Measurements from ENCODE around the gene PLK2.
A peak's percentile ranks its signal among the peaks of the same experiment; 100 is the strongest.

The PLK2 gene

DNA sequence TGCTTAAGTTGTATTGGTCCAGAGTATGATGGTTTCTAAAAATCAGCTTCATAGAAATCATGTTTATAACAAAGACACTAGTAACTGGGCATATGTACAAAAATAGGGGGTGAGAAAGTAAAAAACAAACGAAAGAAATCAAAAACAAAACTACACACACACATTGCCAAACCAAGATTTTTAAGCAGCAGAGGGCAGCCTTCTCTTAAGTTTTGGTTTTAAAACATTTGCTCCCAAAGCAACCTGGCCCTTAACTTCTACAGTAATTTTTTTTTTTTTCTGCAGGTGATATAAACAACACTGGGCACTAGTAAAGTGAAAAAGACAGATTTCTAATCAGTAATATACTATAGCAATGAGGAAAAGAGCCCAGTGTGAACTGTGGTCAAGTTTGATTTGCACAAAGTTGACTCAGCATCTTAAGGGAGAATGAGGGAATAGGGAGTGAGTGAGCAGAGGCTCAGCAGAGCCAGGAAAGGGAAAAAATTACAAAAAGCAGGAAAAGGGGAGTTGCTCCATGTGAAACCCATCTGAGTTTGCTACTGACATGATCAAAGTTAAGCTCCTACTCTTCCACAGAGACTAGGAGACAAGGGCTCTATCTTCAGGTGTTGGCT, 18.0 kb upstream of the PLK2 start:
- no peak for DNase-seq (ENCODE audit: low read depth)

DNA sequence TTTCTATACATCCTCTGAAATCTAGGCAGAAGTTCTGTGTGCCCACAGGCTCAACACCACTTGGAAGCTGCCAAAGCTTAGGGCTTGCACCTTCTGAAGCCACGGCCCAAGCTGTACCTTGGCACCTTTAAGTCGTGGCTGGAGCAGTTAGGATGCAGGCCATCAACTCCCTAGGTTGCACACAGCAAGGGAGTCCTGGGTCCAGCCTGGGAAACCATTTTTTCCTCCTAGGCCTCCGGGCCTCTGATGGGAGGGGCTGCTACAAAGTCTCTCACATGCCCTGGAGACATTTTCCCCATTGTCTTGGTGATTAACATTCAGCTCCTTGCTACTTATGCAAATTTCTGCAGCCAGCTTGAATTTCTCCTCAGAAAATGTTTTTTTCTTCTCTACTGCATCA, 15.5 kb upstream of the PLK2 start:
- DNase-seq (ENCODE audit: low read depth), result no peak

DNA sequence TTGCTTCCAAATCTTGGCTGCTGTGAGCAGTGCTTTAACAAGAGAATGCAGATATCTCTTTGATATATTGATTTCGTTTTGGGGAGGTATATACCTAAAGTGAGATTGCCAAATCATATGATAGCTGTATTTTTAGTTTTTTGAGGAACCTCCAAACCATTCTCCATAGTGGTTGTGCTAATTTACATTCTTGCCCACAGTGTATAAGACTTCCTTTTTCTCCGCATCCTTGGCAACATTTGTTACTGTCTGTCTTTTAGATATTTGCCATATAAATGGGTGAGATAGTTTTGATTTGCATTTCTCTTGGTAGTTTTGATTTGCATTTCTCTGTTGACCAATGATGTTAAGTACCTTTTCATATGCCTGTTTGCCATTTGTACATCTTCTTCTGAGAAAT, 10.0 kb upstream of the PLK2 start:
- DNase-seq (ENCODE audit: low read depth), result no peak

DNA sequence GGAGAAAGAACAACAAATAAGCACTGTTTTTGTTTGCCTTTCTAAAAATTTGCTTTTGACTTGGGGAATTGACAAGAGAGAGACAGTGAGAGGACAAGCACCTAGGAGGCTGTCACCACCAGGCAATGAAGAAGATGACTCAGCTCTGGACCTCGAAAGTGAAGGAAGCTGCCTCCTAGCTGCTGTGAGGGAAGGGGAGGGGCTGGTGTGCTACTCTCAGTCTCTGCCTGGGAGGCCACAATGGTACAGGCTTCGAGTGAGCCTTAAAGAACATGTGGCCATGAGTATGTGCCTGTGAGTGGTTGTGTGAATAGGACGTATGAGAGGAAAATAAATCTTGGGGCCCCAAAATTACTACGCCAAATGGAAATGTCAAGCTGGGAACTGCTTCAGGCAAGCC, 7.1 kb upstream of the PLK2 start:
- no peak for DNase-seq (ENCODE audit: low read depth)

DNA sequence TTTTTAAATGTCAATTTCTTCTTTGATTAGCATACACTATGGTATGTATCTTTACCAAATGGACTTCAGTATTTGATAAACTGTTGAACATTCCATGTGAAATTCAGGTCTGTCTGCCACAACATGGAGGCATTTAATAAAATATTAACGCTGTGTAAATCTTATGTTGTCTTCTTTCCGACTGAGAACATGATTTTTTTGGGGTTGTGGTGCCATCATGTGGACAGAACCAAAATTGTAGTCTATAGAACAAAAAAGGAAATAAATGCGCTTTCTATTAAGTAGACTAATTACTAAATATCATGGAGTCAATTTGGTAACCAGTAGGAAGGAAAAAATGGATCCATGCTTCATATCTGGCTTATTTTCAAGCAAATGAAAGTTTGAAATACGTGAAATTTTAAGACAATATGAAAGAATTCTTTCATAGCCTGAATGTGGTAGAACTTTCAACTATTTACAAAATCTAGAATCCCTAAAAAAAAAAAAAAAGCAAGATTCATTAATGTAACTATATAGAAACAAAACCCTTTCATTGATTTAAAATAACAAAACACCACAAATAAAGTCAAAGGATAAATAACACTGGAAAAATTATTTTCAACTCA, 2.8 kb upstream of the PLK2 start:
- DNase-seq (ENCODE audit: low read depth), result no peak

DNA sequence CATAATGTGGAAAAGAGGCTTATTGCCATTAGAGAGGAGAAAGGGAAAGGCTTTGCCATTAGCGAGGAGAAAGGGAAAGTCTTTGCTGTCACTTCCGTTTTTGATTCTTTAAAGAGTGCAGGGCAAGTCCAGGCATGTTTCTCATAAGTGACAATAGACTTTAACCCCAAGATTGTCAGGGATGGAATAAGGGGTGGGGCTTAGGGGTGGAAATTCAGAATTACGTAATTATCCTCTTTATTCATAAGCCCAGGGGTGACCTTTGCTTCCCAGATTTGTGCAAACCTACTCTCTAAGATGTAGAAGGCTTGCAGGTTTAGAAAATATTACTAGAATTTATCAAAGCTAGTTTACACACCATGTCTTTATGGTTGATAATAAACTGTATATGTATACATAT, 2.3 kb upstream of the PLK2 start:
- DNase-seq (ENCODE audit: low read depth), result no peak

DNA sequence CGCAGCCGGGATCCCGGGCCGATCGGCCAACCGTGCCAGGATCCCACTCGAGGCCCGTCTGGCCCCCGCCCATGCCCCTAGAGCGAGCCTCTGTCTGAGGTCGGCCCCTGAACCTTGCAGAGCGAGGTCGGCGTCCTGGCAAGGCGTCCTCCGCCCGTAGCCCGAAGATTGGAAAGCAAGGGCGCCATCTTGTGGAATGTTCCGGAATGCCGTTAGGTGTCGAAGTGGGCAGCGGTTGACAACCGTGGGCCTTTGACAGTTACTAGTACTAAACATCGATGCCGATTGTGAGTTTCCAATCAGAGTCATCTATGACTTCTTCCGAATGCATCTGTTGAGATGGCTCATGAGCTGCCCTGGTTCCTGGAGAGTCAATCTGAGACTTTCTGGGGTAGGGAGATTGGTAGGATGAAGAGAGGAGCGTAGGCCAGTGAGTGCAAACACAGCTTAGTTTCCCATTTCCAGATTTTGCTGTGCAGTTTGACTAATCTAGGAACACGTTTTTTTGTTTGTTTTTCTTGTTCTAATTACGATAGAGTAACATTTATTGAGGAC, 923 bp upstream of the PLK2 start:
- peak; percentile 83 for DNase-seq (ENCODE audit: low read depth)

DNA sequence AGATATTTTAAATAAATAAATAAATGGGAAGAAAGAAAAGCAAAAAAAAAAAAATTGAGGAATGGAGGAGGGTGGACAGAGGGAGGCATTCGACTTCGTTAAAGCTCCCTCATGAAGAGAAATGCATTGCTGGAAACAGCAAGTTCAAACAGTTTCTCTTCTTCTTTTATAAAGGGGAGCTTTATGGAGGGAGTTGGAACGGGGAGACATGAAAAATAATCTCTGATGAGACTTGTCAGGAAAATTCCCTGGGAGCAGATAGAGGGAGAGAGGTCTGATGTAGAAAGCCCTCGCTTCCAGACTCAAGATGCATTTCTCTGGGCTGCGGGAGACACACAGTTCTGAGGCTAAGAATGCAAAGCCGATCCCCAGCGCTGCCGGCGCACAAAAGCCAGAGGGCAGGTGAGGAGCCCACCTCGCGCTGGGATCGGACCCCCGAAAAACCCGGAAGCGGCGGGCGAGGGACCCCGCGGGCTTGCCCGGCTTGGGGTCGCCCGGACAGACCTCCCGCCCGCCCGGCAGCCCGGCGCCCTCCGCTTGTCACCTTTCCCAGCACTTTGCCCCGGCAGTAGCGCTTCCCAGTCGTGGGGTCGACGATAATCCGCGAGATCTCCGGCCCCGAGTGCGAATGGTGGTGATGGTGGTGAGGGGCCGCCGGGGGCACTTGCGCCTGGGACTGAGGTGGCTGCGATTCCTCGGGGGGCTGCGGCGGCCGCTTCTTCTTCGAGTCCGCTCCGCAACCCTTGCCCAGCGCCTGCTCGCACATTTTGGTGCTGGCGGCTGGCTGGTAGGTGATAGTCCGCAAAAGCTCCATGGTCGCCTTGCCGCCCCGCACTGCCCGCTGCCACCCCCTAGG, 512 bp downstream of the PLK2 start:
- peak; percentile 11 for DNase-seq (ENCODE audit: low read depth)

DNA sequence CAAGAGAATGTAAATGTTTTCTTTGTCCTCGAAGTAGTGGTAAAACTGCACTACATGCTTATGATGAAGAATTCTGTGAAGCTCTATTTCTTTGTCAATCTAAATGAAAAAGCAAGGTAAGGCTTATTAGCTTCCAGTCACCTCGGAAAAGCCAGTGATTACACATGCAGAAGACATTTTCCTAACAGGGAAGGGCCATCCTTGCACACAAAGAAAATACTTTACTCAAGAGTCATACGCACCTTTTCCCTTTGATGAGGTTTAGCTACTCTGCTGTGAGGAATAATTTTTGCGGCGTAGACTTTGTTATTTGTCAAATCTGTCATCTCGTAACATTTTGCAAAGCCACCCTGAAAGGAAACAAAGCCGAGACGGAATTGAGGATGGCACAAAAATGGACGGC, 1.1 kb downstream of the PLK2 start:
- no peak for DNase-seq (ENCODE audit: low read depth)

DNA sequence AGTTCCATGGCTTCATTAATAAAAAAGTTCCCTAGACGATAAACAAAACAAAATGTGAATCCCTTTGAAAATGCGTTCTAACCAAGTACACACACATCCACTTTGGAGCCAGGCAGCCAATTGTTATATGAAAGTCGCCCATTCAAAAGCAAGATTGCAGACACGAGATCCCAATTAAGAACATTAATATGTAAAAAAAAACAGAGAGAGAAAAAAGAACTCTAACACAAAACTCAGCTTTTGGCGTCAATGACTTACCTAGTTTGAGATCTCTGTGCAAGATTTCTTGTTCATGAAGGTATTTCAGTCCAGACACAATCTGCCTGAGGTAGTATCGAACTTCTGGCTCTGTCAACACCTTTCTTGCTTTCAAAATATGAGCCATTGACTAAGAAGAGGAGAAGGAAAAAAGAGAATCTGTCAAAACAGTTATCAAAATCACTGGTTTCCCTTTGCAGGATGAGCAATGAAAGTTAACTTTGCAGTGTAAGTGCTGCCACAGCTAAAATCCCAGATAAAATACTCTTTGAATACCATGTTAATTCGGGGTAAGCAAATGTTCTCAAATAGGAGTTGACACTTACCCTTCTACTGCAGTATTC, 1.6 kb downstream of the PLK2 start:
- no peak for DNase-seq (ENCODE audit: low read depth)

DNA sequence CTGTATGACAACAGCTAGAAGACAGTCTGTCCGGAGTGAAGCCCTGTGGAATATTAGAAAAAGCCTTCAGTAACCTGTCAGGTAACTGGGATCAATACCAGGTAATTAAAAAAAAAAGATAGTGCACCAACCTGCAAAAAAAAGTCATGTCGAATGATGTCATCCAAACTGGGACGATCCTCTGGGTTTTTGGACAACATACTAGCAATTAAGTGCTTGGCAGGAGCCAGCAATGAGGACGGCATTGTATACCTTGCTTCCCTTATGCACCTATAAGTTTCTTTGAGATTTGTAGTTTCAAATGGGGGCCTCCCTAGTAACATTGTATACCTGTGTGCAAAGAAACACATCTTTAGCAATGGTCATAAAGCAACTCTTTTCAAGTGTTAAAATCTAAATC, 2.8 kb downstream of the PLK2 start:
- DNase-seq (ENCODE audit: low read depth), result no peak

DNA sequence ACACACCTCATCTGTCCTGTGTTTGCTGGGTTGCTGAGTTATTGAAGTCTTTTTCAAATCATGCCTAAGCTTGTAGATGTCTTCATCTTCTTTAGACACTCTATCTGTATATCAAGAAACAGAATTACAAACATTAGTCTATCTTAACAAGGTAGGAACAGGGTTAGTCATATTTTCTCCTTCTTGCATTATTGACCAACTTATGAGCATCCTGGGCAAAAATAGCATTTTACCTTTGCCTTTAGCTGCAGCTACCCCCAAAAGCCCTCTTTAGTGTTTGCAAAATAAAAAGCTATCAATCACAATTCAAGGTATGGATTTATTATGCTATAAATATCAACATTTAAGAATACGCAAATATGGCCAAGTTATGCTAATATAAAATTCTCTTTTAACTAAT, 3.4 kb downstream of the PLK2 start:
- DNase-seq (ENCODE audit: low read depth), result no peak

DNA sequence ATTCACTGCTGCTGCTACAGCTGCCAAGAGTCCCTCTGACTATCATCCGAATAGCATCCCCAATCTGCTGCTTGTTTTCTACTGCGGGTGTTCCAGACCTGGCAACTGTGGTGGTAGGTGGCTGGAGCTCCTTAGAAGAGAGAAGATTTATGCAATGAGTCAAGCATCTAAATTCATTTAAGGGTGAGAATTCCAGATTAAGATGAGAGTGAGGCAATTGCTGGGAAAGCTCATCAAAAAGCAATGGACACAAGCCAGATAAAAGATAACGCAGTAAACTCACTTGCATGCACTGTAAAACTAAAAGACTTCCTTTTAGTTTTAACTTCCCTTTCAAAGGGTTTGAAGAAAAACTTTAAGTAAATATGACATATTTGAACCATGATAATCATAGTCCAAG, 3.9 kb downstream of the PLK2 start:
- no peak for DNase-seq (ENCODE audit: low read depth)

DNA sequence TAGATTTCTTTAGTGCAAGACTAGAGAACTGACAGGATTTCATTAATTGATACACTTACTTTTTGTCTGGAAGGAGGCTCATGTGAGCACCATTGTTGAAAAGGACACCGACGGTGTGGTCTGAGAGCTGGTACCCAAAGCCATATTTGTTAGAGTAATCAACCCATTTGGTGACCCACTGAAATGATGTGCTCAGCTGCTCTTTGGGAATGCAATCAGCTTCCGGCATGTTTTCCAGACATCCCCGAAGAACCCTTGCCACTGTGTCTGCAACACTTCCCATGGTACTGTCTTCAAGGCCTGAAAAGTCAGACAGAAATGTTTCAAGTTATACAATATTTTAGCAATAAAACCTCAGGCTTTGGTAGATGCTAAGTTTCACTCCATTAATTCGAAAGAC, 4.4 kb downstream of the PLK2 start:
- DNase-seq (ENCODE audit: low read depth), result no peak

DNA sequence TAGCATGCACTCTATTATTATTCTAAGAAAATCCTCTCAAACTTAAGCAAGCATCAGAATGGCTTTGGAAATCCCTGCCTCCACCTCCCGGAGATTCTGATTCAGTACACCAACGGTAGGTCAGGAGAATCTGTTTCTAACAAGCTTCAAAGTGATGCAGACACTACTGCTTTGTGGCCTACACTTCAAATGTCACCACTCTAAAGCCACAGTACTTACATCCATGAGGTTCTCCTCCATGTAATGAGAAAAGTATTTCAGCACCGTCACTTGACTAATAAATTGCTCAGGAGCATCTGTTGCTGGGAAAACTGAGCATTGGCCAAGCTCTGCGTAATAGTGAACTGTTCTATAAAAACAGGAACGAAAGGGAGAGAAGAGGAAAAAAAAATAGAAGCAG, 4.8 kb downstream of the PLK2 start:
- no peak for DNase-seq (ENCODE audit: low read depth)

DNA sequence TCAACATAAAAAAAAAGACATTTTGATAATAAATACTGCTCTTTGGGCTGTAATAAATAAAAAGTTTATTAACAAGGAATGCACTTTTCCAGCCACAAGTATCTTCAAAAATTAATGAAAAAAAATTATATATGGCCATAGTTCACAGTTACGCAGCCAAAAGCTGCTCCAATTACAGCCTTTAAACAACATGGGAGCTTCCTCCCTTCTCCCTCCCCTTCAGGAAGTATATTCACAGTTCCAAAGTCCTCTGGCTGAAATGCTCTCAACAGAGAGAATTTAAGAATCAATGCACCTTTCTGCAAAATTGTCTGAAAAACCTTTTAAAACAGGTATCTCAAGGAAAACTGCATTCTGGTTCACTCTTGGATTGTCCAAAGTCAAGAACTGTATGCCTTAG, 5.9 kb downstream of the PLK2 start:
- no peak for DNase-seq (ENCODE audit: low read depth)

DNA sequence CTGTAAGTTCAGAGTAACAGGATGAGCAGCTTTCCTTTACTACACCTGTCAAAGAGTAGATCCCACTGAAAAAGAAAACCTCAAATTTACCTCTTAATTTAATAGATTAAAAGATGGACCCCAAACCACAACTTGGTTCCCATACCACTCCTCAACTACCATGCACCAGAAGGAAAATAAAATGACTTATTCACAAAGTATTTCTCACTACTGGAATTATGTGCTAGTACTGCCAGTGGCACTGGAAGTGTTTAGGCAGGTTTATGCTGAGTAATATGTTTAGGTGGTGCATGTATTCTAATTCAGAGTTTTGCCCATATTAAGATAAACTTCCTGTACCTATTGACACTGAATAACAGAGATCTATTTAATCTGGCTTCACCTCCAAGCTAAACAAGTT, 6.6 kb downstream of the PLK2 start:
- DNase-seq (ENCODE audit: low read depth), result no peak

DNA sequence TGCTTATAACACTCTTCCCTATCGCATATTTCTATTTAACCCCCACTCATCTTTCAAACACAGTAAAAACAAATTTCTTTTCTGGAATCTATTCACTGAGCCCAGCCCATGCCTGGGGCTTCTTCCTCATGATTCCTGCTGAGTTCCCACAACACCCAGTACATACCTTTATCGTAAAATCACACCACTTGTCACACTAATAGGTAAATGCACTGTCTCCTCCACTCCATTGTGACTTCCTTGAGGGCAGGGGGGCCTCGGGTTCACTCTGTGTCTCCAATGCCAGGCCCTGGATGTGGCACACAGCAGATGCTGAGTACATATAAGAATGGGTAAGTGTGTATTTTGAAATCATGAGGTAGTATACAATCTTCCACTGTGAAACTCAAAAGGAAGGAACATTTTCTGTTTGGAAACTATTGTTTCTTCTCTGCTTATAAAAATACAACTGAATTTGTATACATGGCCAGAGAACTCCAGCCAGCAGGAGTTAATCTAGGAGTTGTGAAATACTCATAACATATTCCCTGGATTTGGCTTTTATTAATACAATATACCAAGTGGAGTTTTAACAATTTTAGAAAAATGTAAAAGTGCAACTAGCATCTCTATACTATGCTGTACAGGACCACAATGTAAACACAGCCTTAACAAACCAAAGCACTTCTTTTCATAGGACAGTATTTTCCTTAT, 7.2 kb downstream of the PLK2 start:
- no peak for DNase-seq (ENCODE audit: low read depth)

DNA sequence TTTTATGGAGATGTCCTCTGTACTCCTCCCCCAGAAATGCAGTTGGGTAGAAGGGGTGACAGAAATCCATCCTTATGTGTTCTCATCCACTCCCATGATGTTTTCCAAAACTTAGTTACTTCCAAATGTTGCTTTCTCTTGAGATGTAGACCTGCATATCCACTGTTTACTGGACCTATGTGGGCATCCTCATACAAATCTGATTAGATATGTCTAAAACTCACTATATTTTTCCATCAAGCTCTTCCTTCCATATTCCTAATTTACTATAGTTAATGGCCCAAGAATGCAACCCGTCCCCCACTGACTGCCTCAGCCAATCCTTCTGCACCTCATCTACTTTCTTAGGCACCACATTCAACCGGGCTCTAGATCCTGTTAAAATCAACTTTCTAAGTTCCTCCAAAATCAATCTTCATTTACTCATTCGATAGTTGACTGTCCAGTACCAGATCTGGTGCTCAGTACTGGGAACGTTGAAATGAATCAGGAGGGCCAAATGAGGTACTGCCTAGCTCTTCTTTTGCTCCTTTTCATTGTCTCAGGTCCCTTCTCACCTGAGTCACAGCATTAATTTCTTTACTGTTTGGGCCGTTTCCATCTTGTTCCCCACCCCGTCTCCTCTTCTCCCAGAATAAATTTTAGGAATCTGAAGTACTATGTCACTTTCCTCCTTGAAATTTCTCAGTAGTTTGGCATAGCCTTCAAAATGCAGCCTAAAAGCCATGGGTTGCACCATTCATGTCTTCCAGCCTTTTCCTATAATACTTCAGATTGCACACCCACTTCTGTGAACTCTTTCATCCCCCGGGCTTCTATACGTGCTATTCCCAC, 7.9 kb downstream of the PLK2 start:
- DNase-seq (ENCODE audit: low read depth), result no peak

DNA sequence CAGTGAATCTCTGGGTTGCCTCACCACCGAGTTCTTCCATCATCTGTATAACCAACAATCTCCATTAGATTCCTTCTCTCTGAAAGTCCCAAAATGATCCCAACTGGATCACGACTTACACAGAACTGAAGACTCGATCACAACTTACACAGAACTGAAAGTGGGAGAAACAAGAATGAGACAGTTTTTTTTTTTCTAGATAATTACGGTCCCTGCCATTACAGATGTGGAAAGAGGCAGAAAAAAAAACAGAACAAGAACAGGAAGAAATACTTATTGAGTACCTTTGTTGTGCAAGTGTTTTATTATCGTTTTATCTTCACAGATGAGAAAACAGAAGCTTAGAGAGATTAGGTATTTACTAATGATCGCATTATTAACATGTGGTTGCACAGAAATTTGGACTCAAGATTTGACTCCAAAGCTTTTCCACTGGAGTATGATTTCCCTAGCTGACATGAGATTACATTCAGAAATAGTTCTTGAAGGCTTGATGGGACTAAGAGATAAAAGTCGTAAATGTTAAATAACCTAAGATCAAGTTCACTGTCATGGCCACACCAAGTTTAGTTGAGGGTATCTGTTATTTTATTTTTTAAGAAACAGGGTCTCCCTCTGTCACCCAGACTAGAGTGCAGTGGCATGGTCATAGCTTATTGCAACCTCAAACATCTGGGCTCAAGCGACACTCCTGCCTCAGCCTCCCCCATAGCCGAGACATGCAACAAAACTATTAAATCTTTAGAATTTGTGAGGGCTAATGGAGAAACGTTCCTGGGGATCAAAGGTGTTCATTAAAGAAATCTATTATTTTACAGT, 8.9 kb downstream of the PLK2 start:
- DNase-seq (ENCODE audit: low read depth), result no peak
